NCI-H1436 (cell line): Measurements from ENCODE around the gene YKT6.
A peak's percentile ranks its signal among the peaks of the same experiment; 100 is the strongest.

Source experiments
- DNase-seq: peaks from one replicate; lab custom pipeline; 2025; lab: John Stamatoyannopoulos, UW

The YKT6 gene

GRCh38 chr7:44232901-44233715, 32.3 kb downstream of the YKT6 start:
- no peak for DNase-seq

GRCh38 chr7:44235066-44235465, 34.3 kb downstream of the YKT6 start:
- DNase-seq: no peak

GRCh38 chr7:44235582-44236332, 35.0 kb downstream of the YKT6 start:
- DNase-seq: no peak

GRCh38 chr7:44236333-44236728, 35.6 kb downstream of the YKT6 start:
- no peak for DNase-seq

GRCh38 chr7:44237696-44238095, 36.9 kb downstream of the YKT6 start:
- no peak for DNase-seq

- no peak for DNase-seq
These were observed 37.4 kb downstream of the YKT6 start for GRCh38 chr7:44238116-44238695.

GRCh38 chr7:44239361-44239760, 38.6 kb downstream of the YKT6 start:
- no peak for DNase-seq

GRCh38 chr7:44240376-44240775, 39.6 kb downstream of the YKT6 start:
- DNase-seq: no peak

- DNase-seq: peak; percentile 57
These were observed 40.3 kb downstream of the YKT6 start for GRCh38 chr7:44240983-44241510.

GRCh38 chr7:44242091-44242490, 41.3 kb downstream of the YKT6 start:
- no peak for DNase-seq

- no peak for DNase-seq
These were observed 43.5 kb downstream of the YKT6 start for GRCh38 chr7:44244282-44244681.

- DNase-seq: no peak
These were observed 45.8 kb downstream of the YKT6 start for GRCh38 chr7:44246396-44247113.

- DNase-seq: no peak
These were observed 47.3 kb downstream of the YKT6 start for GRCh38 chr7:44247868-44248651.

- DNase-seq: no peak
These were observed 49.0 kb downstream of the YKT6 start for GRCh38 chr7:44249639-44250234.

- no peak for DNase-seq
These were observed 50.5 kb downstream of the YKT6 start for GRCh38 chr7:44251269-44251668.

GRCh38 chr7:44251881-44252280, 51.1 kb downstream of the YKT6 start:
- no peak for DNase-seq

GRCh38 chr7:44256459-44256858, 55.7 kb downstream of the YKT6 start:
- DNase-seq: no peak

GRCh38 chr7:44257213-44257612, 56.4 kb downstream of the YKT6 start:
- DNase-seq: no peak

GRCh38 chr7:44257618-44258422, 57.0 kb downstream of the YKT6 start:
- DNase-seq: no peak

- DNase-seq: no peak
These were observed 57.6 kb downstream of the YKT6 start for GRCh38 chr7:44258423-44258760.
